ENCODE results near the gene WWC1. TPM values are rescaled to one million over a fixed set of nuclear protein-coding genes. Genes with fewer than 3 reads are reported as not detected.

The WWC1 gene
- total RNA-seq, 3 donors from 2014 or later, result 14.7 to 37.0 (median 17.2) TPM

GRCh38 chr5:168317521-168318147 lies 26.2 kb downstream of the WWC1 start:
- H3K9me3 ChIP-seq, result no peaks in the 10 kb centered on the region
- ATAC-seq, result no peak
- no peak for DNase-seq
- no peaks in the 10 kb centered on the region for H3K36me3 ChIP-seq (ENCODE audit: low read depth)
- H3K4me1 ChIP-seq (ENCODE audit: low read depth), result peaks cover 27% of the 10 kb centered on the region
- TF ChIP-seq CTCF (IDR thresholded peaks at IDR 0.05), result no peak
- H3K4me3 ChIP-seq, result no peak overlapping the region
- intact Hi-C loops (cut with DNase I, micrococcal nuclease), result no loop called here

GRCh38 chr5:168318240-168318639 lies 26.8 kb downstream of the WWC1 start:
- intact Hi-C loops (cut with DNase I, micrococcal nuclease), result no loop called here
- H3K36me3 ChIP-seq (ENCODE audit: low read depth), result no peaks in the 10 kb centered on the region
- H3K4me3 ChIP-seq, result no peak overlapping the region
- TF ChIP-seq CTCF (IDR thresholded peaks at IDR 0.05), result no peak
- peaks cover 27% of the 10 kb centered on the region for H3K4me1 ChIP-seq (ENCODE audit: low read depth)
- ATAC-seq, result no peak
- H3K9me3 ChIP-seq, result no peaks in the 10 kb centered on the region
- DNase-seq, result no peak

- peaks cover 16% of the 10 kb centered on the region for H3K4me1 ChIP-seq (ENCODE audit: low read depth)
- DNase-seq, result no peak
- intact Hi-C loops (cut with DNase I, micrococcal nuclease), result no loop called here
Measured at GRCh38 chr5:168319774-168320173, 28.3 kb downstream of the WWC1 start.

GRCh38 chr5:168320805-168321204 lies 29.4 kb downstream of the WWC1 start:
- DNase-seq, result no peak
- no peak for ATAC-seq
- Histone ChIP-seq H3K9me3 (no peaks in the 10 kb centered on the region), H3K4me3 (no peak overlapping the region), H3K4me1 (ENCODE audit: low read depth) (peaks cover 8% of the 10 kb centered on the region), H3K36me3 (ENCODE audit: low read depth) (no peaks in the 10 kb centered on the region)
- intact Hi-C loops (cut with DNase I, micrococcal nuclease), result no loop called here
- no peak for TF ChIP-seq CTCF (IDR thresholded peaks at IDR 0.05)

More at GRCh38 chr5:168319774-168320173, 28.3 kb downstream of the WWC1 start:
- Histone ChIP-seq H3K36me3 (ENCODE audit: low read depth) (no peaks in the 10 kb centered on the region), H3K9me3 (no peaks in the 10 kb centered on the region), H3K4me3 (no peak overlapping the region)
- no peak for ATAC-seq
- no peak for TF ChIP-seq CTCF (IDR thresholded peaks at IDR 0.05)

- no peaks in the 10 kb centered on the region for H3K36me3 ChIP-seq (ENCODE audit: low read depth)
- peaks cover 23% of the 10 kb centered on the region for H3K4me1 ChIP-seq (ENCODE audit: low read depth)
- ATAC-seq (peak; percentile 69), DNase-seq (peak in 1 of 3 donors; percentile 21)
- no peaks in the 10 kb centered on the region for H3K9me3 ChIP-seq
- intact Hi-C loops (cut with DNase I, micrococcal nuclease), result no loop called here
- no peak for TF ChIP-seq CTCF (IDR thresholded peaks at IDR 0.05)
- no peak overlapping the region for H3K4me3 ChIP-seq
Measured at GRCh38 chr5:168324859-168325630, 33.6 kb downstream of the WWC1 start.
